GM23248 (cell line): Measurements from ENCODE around the gene MBTPS2. TPM values are rescaled to one million over a fixed set of nuclear protein-coding genes. Genes with fewer than 3 reads are reported as not detected.

Source experiments
- DNase-seq: peaks from one replicate; pipeline ENCODE4 v3.0.0-alpha.2; 2015
- H2AFZ ChIP-seq: fragments of 200-600 bp; sonication (generic); 2 replicates; pipeline ENCODE4 v1.6.1; 2016; ENCODE audit warnings: antibody characterized with exemption
- H3F3A ChIP-seq: fragments of 200-600 bp; sonication (generic); 2 replicates; pipeline ENCODE4 v1.6.1; 2016; ENCODE audit warnings: mild to moderate bottlenecking, antibody characterized with exemption, mixed run types; ENCODE audit not compliant: insufficient read depth
- H3K27ac ChIP-seq: fragments of 200-600 bp; sonication (generic); 2 replicates; pipeline ENCODE4 v1.5.1; 2016; ENCODE audit warnings: mild to moderate bottlenecking
- H3K27me3 ChIP-seq: fragments of 200-600 bp; sonication (generic); replicated peaks from 2 replicates; pipeline ENCODE4 v1.6.1; 2016; ENCODE audit warnings: mild to moderate bottlenecking; ENCODE audit not compliant: insufficient read depth
- H3K36me3 ChIP-seq: fragments of 200-600 bp; sonication (generic); 2 replicates; pipeline ENCODE4 v1.6.1; 2016; ENCODE audit warnings: low read depth, mild to moderate bottlenecking
- H3K4me1 ChIP-seq: fragments of 200-600 bp; sonication (generic); 2 replicates; pipeline ENCODE4 v1.6.1; 2016; ENCODE audit warnings: mild to moderate bottlenecking; ENCODE audit not compliant: insufficient read depth
- H3K4me2 ChIP-seq: fragments of 200-600 bp; sonication (generic); one replicate; pipeline ENCODE4 v1.6.1; 2016; ENCODE audit warnings: mild to moderate bottlenecking; ENCODE audit not compliant: unreplicated experiment
- H3K4me3 ChIP-seq: fragments of 200-600 bp; sonication (generic); 2 replicates; pipeline ENCODE4 v1.5.1; 2016; ENCODE audit warnings: mild to moderate bottlenecking
- H3K79me2 ChIP-seq: fragments of 200-600 bp; sonication (generic); 2 replicates; pipeline ENCODE4 v1.6.1; 2016; ENCODE audit warnings: mild to moderate bottlenecking; ENCODE audit not compliant: insufficient read depth
- H3K9ac ChIP-seq: fragments of 200-600 bp; sonication (generic); 2 replicates; pipeline ENCODE4 v1.6.1; 2016; ENCODE audit warnings: mild to moderate bottlenecking
- H3K9me2 ChIP-seq: fragments of 200-600 bp; sonication (generic); 2 replicates; pipeline ENCODE4 v1.6.1; 2016; ENCODE audit warnings: mixed run types, mild to moderate bottlenecking, moderate library complexity; ENCODE audit not compliant: insufficient read depth
- H3K9me3 ChIP-seq: fragments of 200-600 bp; sonication (generic); one replicate; pipeline ENCODE4 v1.6.1; 2017; ENCODE audit warnings: low read depth
- H4K20me1 ChIP-seq: fragments of 200-600 bp; sonication (generic); 2 replicates; pipeline ENCODE4 v1.6.0; 2016; ENCODE audit not compliant: insufficient read depth
- EZH2 ChIP-seq: fragments of 200-600 bp; sonication (generic); IDR thresholded peaks from 2 replicates; pipeline ENCODE4 v1.6.1; 2018; ENCODE audit warnings: antibody characterized with exemption, mild to moderate bottlenecking; ENCODE audit not compliant: insufficient read depth, poor library complexity, severe bottlenecking
- EZH2phosphoT487 ChIP-seq: fragments of 200-600 bp; sonication (generic); IDR thresholded peaks from 2 replicates; pipeline ENCODE4 v1.6.1; 2018; ENCODE audit warnings: antibody characterized with exemption, moderate library complexity, mild to moderate bottlenecking, low read depth; ENCODE audit not compliant: insufficient read depth
- WGBS, 2 experiments: methylation state at CpG; one replicate each; pipeline ENCODE4 v1.1.6; 2015 to 2017; ENCODE audit warnings: low lambda C conversion rate in 2 of 2, low coverage in 1 of 2; ENCODE audit errors: missing lambda C conversion rate in 2 of 2; 5-methylcytosine and 5-hydroxymethylcytosine counted together
- in situ Hi-C: fragments of 300-500 bp; cut with MboI; formaldehyde crosslinking; loops from 2 replicates; pipeline ENCODE4 v1.15.0; 2020
- polyA plus RNA-seq: library from polyadenylated mRNA; unstranded; fragments of >200 nt; fragmentation: Nextera tagmentation; extraction: Ambion mirVana; gene quantifications from 2 replicates; pipeline ENCODE4 v1.2.1, GENCODE V29; 2016
- total RNA-seq: library from RNA; depleted of rRNA; stranded (reverse); fragments of >200 nt; shearing (Covaris generic); gene quantifications from 2 replicates; pipeline ENCODE4 v1.2.3, GENCODE V29; 2014

Gene MBTPS2
- total and polyA plus RNA-seq, 2 experiments from 2014 or later, result 11.7 to 24.0 TPM

GRCh38 chrX:21883258-21883657 lies 43.8 kb downstream of the MBTPS2 start:
- H3K27ac ChIP-seq, result no peak overlapping the region
- no peak for TF ChIP-seq EZH2phosphoT487
- no peak for TF ChIP-seq EZH2

DNA sequence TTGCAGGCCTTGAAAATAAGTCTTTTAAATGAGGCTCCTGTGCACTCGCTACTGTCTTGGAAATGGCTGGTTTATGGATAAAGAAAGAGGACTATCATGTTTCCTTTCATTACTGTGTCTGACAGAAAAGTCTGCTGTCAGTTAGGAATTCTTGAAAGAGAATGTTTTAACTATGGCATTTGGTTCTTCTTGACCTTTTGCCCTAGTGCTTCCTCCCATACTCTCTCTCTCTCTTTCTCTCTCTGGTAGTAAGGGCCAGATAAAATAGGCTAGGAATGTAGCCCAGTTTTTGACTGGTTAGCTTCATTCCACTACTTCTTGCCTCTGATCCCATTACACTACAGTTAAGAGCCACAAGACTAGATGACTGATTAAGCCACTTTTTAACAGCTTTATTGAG lies 46.2 kb downstream of the MBTPS2 start:
- no peaks in the 10 kb centered on the region for H4K20me1 ChIP-seq
- no peak overlapping the region for H3K4me3 ChIP-seq
- H2AFZ ChIP-seq, result no peak overlapping the region
- no peak for TF ChIP-seq EZH2phosphoT487
- no peak for TF ChIP-seq EZH2
- no peaks in the 10 kb centered on the region for H3K27me3 ChIP-seq
- H3K9ac ChIP-seq, result no peak overlapping the region
- in situ Hi-C loops, result no loop called here
- H3K27ac ChIP-seq, result no peak overlapping the region
- 91 to 96% methylated on average over 1 of the region's 1 CpG for WGBS, 2 experiments
- DNase-seq, result no peak
- H3K36me3 ChIP-seq, result no peaks in the 10 kb centered on the region; the same call in 1 of the 2 replicates
- H3K9me2 ChIP-seq, result no peaks in the 10 kb centered on the region
- no peaks in the 10 kb centered on the region for H3K4me1 ChIP-seq
- no peaks in the 10 kb centered on the region for H3K79me2 ChIP-seq
- H3K9me3 ChIP-seq, result no peaks in the 10 kb centered on the region
- H3F3A ChIP-seq, result no peaks in the 10 kb centered on the region
- H3K4me2 ChIP-seq, result no peak overlapping the region

More at GRCh38 chrX:21883258-21883657, 43.8 kb downstream of the MBTPS2 start:
- DNase-seq, result no peak
- Histone ChIP-seq H3K36me3 (no peaks in the 10 kb centered on the region; the same call in 1 of the 2 replicates), H2AFZ (no peak overlapping the region), H3K4me3 (no peak overlapping the region), H3K4me1 (no peaks in the 10 kb centered on the region), H3K79me2 (no peaks in the 10 kb centered on the region), H3K27me3 (no peaks in the 10 kb centered on the region), H3K4me2 (no peak overlapping the region), H4K20me1 (no peaks in the 10 kb centered on the region), H3F3A (no peaks in the 10 kb centered on the region), H3K9me3 (no peaks in the 10 kb centered on the region), H3K9ac (no peak overlapping the region), H3K9me2 (no peaks in the 10 kb centered on the region)
- in situ Hi-C loops, result no loop called here
- WGBS, 2 experiments, result 95 to 99% methylated on average over 4 of the region's 5 CpGs

DNA sequence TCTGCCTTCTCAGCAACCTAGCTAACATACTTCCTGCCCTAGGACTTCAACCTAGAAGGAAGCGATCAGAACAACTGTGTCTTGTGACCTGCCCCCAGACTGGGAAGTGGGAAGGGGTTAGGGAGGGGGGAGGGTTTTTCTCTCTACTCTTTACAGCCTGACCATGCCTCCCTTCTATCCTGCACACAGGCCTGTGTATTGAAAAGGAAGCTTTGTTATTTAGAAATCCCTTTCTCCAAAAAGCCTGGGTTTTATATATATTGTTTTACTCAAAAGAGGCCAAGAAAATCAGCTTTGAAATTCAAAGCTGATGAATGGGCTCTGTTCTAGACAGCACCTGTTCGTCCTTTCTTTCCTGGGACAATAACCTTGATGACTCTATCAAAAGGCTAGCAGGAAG lies 65.9 kb downstream of the MBTPS2 start:
- no peak overlapping the region for H2AFZ ChIP-seq
- no peaks in the 10 kb centered on the region for H3K9me3 ChIP-seq
- H4K20me1 ChIP-seq, result no peaks in the 10 kb centered on the region
- no peaks in the 10 kb centered on the region for H3K36me3 ChIP-seq
- WGBS, 2 experiments, result 81 to 94% methylated on average over 1 to 2 of the region's 2 CpGs
- H3K27ac ChIP-seq, result no peak overlapping the region
- no peak for TF ChIP-seq EZH2phosphoT487
- TF ChIP-seq EZH2, result no peak
- no peaks in the 10 kb centered on the region for H3F3A ChIP-seq
- H3K4me3 ChIP-seq, result no peak overlapping the region
- no peaks in the 10 kb centered on the region for H3K9me2 ChIP-seq
- no peaks in the 10 kb centered on the region for H3K4me1 ChIP-seq
- no peak for DNase-seq
- H3K79me2 ChIP-seq, result no peaks in the 10 kb centered on the region
- in situ Hi-C loops, result no loop called here
- H3K4me2 ChIP-seq, result no peak overlapping the region
- H3K27me3 ChIP-seq, result no peaks in the 10 kb centered on the region
- H3K9ac ChIP-seq, result no peak overlapping the region

DNA sequence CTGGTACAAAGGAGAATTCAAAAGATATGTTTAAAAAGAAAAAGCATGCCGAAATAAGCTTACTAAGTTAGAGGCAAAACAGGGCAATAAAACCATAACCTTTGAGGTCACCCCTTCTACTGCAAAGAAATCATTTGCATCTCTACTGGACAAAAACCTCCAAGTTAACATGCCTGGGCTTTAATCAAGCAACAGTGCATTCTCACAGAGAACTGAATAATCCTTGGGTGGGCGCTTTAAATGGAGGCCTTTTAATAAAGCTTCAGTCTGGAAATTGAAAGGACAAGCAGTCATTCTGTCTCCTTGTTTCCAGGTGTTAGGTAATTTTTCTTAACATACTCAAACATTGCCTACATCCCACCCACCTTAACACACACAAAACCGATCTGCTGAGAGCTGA lies 66.5 kb downstream of the MBTPS2 start:
- no peaks in the 10 kb centered on the region for H3K27me3 ChIP-seq
- H3K9me3 ChIP-seq, result no peaks in the 10 kb centered on the region
- no peaks in the 10 kb centered on the region for H3F3A ChIP-seq
- TF ChIP-seq EZH2 (no peak), EZH2phosphoT487 (no peak)
- in situ Hi-C loops, result no loop called here
- H2AFZ ChIP-seq, result no peak overlapping the region
- H3K9me2 ChIP-seq, result no peaks in the 10 kb centered on the region
- no peaks in the 10 kb centered on the region for H3K79me2 ChIP-seq
- H3K4me3 ChIP-seq, result no peak overlapping the region
- 94 to 98% methylated on average over 3 of the region's 3 CpGs for WGBS, 2 experiments
- DNase-seq, result no peak
- H3K36me3 ChIP-seq, result no peaks in the 10 kb centered on the region
- H3K27ac ChIP-seq, result no peak overlapping the region
- no peak overlapping the region for H3K9ac ChIP-seq
- H3K4me2 ChIP-seq, result no peak overlapping the region
- H4K20me1 ChIP-seq, result no peaks in the 10 kb centered on the region
- no peaks in the 10 kb centered on the region for H3K4me1 ChIP-seq

GRCh38 chrX:21907260-21907659 lies 67.8 kb downstream of the MBTPS2 start:
- 10 to 17% methylated on average over 1 of the region's 1 CpG for WGBS, 2 experiments

More at GRCh38 chrX:21907260-21907659, 67.8 kb downstream of the MBTPS2 start:
- in situ Hi-C loops, result no loop called here
- H3K4me1 ChIP-seq, result no peaks in the 10 kb centered on the region
- no peak overlapping the region for H2AFZ ChIP-seq
- no peaks in the 10 kb centered on the region for H3K9me3 ChIP-seq
- no peaks in the 10 kb centered on the region for H3K9me2 ChIP-seq
- no peaks in the 10 kb centered on the region for H3K36me3 ChIP-seq
- no peak overlapping the region for H3K9ac ChIP-seq
- no peak for DNase-seq
- H3K4me3 ChIP-seq, result no peak overlapping the region
- no peak for TF ChIP-seq EZH2
- TF ChIP-seq EZH2phosphoT487, result no peak
- no peaks in the 10 kb centered on the region for H3K27me3 ChIP-seq
- H3F3A ChIP-seq, result no peaks in the 10 kb centered on the region
- no peak overlapping the region for H3K27ac ChIP-seq
- H3K4me2 ChIP-seq, result no peak overlapping the region
- no peaks in the 10 kb centered on the region for H4K20me1 ChIP-seq
- no peaks in the 10 kb centered on the region for H3K79me2 ChIP-seq
